A549 (cell line): ENCODE results near the gene ZBTB8A.

ENCODE experiments used
- BHLHE40 ChIP-seq: IDR thresholded peaks from 2 replicates; pipeline ENCODE4 v1.6.1; 2012; ENCODE audit warnings: low read depth, low read length, inconsistent platforms
- FOSL2 ChIP-seq, 2 experiments: fragments of 450-650 bp in 1 of 2; fragments of >200 bp in 1 of 2; sonication (Bioruptor Twin) in 1 of 2; formaldehyde crosslinking; IDR thresholded peaks; 2 replicates each; pipeline versions ENCODE4 v1.5.0 to v1.6.1; 2016 to 2020; ENCODE audit warnings: mild to moderate bottlenecking in 1 of 2, moderate library complexity in 1 of 2
- JUN ChIP-seq, 2 experiments: fragments of >200 bp; sonication (Bioruptor Twin); formaldehyde crosslinking; IDR thresholded peaks; 2 replicates in 1 of 2; 3 replicates in 1 of 2; pipeline ENCODE4 v1.6.1; 2016 to 2017
- NR3C1 ChIP-seq: fragments of >200 bp; sonication (Bioruptor Twin); formaldehyde crosslinking; IDR thresholded peaks from 3 replicates; pipeline ENCODE4 v1.6.1; 2017
- POLR2A ChIP-seq: IDR thresholded peaks from 2 replicates; pipeline ENCODE4 v1.6.1; 2012; ENCODE audit warnings: mild to moderate bottlenecking, low read length
- RAD21 ChIP-seq, 2 experiments: fragments of >200 bp in 1 of 2; sonication (Bioruptor Twin) in 1 of 2; formaldehyde crosslinking in 1 of 2; IDR thresholded peaks in 1 of 2; conservative IDR thresholded peaks in 1 of 2; 2 replicates in 1 of 2; 3 replicates in 1 of 2; pipeline ENCODE4 v1.6.1; 2012 to 2018; ENCODE audit warnings: inconsistent platforms in 1 of 2
- ZFP36 ChIP-seq: fragments of 450-650 bp; IDR thresholded peaks from 2 replicates; pipeline ENCODE4 v1.6.1; 2014; ENCODE audit warnings: borderline replicate concordance; ENCODE audit not compliant: partially characterized antibody
- TF ChIP-seq, protein P1 (sequence below): fragments of >200 bp; sonication (Bioruptor Twin); formaldehyde crosslinking; IDR thresholded peaks from 3 replicates; pipeline ENCODE4 v1.5.1; 2016
- TF ChIP-seq, protein P2 (sequence below): IDR thresholded peaks from 2 replicates; pipeline ENCODE4 v1.6.1; 2012
- TF ChIP-seq, protein P3 (sequence below): fragments of 200-600 bp; sonication (generic); IDR thresholded peaks from 2 replicates; pipeline ENCODE4 v1.6.1; 2016; ENCODE audit warnings: antibody characterized with exemption, mild to moderate bottlenecking, moderate library complexity
- TF ChIP-seq, protein P4 (sequence below): fragments of 250-450 bp; sonication (Bioruptor Pico); IDR thresholded peaks from 2 replicates; pipeline ENCODE4 v1.5.0; 2021; ENCODE audit warnings: mild to moderate bottlenecking, moderate library complexity, borderline replicate concordance
- TF ChIP-seq, protein P5 (sequence below): IDR thresholded peaks from 2 replicates; pipeline ENCODE4 v1.6.1; 2012; ENCODE audit warnings: low read depth, borderline replicate concordance

DNA sequence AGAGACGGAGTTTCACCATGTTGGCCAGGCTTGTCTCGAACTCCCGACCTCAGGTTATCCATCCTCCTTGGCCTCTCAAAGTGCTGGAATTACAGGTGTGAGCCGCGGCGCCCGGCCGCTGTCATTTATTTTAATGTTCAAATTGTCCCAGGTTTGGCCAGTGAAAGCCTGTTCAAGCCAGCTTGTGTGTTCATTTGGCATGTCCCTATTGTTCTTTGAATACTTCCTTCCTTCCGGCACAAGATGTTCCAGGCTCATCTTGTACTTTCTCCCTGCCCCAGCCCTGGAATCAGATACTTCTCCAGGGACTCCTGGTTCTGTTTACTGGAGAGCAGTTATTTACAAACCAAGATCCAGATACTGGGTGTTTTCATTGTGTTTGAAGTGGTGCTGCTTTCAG lies 37.4 kb upstream of the ZBTB8A start:
- TF ChIP-seq ZFP36 (no peak), POLR2A (no peak), JUN (IDR thresholded peaks at IDR 0.05) (no peak), BHLHE40 (no peak), RAD21 (conservative IDR thresholded peaks at IDR 0.05 in 1 of 2, IDR thresholded peaks at IDR 0.05 in 1 of 2) (no peak), FOSL2 (IDR thresholded peaks at IDR 0.05) (no peak), FOSL2 (CRISPR knock-in tag; IDR thresholded peaks at IDR 0.05) (no peak), NR3C1 (no peak)
- TF ChIP-seq, protein P1, sequence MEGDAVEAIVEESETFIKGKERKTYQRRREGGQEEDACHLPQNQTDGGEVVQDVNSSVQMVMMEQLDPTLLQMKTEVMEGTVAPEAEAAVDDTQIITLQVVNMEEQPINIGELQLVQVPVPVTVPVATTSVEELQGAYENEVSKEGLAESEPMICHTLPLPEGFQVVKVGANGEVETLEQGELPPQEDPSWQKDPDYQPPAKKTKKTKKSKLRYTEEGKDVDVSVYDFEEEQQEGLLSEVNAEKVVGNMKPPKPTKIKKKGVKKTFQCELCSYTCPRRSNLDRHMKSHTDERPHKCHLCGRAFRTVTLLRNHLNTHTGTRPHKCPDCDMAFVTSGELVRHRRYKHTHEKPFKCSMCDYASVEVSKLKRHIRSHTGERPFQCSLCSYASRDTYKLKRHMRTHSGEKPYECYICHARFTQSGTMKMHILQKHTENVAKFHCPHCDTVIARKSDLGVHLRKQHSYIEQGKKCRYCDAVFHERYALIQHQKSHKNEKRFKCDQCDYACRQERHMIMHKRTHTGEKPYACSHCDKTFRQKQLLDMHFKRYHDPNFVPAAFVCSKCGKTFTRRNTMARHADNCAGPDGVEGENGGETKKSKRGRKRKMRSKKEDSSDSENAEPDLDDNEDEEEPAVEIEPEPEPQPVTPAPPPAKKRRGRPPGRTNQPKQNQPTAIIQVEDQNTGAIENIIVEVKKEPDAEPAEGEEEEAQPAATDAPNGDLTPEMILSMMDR = no peak
- TF ChIP-seq, protein P2, sequence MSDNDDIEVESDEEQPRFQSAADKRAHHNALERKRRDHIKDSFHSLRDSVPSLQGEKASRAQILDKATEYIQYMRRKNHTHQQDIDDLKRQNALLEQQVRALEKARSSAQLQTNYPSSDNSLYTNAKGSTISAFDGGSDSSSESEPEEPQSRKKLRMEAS = no peak
- TF ChIP-seq, protein P3, sequence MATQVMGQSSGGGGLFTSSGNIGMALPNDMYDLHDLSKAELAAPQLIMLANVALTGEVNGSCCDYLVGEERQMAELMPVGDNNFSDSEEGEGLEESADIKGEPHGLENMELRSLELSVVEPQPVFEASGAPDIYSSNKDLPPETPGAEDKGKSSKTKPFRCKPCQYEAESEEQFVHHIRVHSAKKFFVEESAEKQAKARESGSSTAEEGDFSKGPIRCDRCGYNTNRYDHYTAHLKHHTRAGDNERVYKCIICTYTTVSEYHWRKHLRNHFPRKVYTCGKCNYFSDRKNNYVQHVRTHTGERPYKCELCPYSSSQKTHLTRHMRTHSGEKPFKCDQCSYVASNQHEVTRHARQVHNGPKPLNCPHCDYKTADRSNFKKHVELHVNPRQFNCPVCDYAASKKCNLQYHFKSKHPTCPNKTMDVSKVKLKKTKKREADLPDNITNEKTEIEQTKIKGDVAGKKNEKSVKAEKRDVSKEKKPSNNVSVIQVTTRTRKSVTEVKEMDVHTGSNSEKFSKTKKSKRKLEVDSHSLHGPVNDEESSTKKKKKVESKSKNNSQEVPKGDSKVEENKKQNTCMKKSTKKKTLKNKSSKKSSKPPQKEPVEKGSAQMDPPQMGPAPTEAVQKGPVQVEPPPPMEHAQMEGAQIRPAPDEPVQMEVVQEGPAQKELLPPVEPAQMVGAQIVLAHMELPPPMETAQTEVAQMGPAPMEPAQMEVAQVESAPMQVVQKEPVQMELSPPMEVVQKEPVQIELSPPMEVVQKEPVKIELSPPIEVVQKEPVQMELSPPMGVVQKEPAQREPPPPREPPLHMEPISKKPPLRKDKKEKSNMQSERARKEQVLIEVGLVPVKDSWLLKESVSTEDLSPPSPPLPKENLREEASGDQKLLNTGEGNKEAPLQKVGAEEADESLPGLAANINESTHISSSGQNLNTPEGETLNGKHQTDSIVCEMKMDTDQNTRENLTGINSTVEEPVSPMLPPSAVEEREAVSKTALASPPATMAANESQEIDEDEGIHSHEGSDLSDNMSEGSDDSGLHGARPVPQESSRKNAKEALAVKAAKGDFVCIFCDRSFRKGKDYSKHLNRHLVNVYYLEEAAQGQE = no peak
- TF ChIP-seq, protein P4, sequence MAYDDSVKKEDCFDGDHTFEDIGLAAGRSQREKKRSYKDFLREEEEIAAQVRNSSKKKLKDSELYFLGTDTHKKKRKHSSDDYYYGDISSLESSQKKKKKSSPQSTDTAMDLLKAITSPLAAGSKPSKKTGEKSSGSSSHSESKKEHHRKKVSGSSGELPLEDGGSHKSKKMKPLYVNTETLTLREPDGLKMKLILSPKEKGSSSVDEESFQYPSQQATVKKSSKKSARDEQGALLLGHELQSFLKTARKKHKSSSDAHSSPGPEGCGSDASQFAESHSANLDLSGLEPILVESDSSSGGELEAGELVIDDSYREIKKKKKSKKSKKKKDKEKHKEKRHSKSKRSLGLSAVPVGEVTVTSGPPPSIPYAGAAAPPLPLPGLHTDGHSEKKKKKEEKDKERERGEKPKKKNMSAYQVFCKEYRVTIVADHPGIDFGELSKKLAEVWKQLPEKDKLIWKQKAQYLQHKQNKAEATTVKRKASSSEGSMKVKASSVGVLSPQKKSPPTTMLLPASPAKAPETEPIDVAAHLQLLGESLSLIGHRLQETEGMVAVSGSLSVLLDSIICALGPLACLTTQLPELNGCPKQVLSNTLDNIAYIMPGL = no peak
- TF ChIP-seq, protein P5, sequence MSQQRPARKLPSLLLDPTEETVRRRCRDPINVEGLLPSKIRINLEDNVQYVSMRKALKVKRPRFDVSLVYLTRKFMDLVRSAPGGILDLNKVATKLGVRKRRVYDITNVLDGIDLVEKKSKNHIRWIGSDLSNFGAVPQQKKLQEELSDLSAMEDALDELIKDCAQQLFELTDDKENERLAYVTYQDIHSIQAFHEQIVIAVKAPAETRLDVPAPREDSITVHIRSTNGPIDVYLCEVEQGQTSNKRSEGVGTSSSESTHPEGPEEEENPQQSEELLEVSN = no peak
